Transverse colon (tissue), 4 donors: ENCODE data around the gene ARL15.

ENCODE experiments used
- EP300 ChIP-seq: sonication (generic); formaldehyde crosslinking; IDR thresholded peaks from one replicate; pipeline ENCODE4 v1.6.1; 2017; ENCODE audit warnings: antibody characterized with exemption, low read depth
- POLR2A ChIP-seq: fragments of 450-650 bp; IDR thresholded peaks from one replicate; pipeline ENCODE4 v1.6.1; 2016; ENCODE audit warnings: antibody characterized with exemption, mild to moderate bottlenecking, moderate library complexity
- POLR2AphosphoS5 ChIP-seq, 3 donors: sonication (generic); formaldehyde crosslinking; IDR thresholded peaks; one replicate each; pipeline ENCODE4 v1.6.1; 2016; ENCODE audit warnings: antibody characterized with exemption in 3 of 3
- TF ChIP-seq, protein P1 (sequence below), 5 experiments: fragments of 200-600 bp in 3 of 5; fragments of 450-650 bp in 2 of 5; sonication (generic) in 3 of 5; IDR thresholded peaks; 1 replicate in 2 of 5; 2 replicates in 3 of 5; pipeline ENCODE4 v1.5.1; 2016 to 2017; ENCODE audit warnings: antibody characterized with exemption in 5 of 5, inconsistent platforms in 3 of 5, mild to moderate bottlenecking in 2 of 5, moderate library complexity in 1 of 5

DNA sequence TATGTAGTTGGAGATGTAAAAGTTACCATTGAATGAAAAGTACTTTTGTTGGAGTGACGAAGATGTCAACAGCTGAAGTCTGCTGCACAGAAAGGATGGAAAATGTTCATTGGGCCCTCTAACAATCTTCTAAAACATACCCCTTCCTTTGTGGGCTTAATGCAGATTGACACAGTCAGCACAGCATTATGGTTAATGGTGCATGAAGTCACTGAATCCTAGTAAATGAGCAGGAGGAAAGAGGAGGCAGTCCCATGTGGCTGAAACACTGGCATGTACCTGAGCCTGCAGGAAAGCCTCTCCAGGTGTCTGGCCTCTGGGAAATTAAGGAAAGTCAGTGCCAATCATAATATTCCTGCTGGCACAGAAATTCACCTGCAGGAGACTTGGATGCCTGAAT lies 153.8 kb downstream of the ARL15 start:
- TF ChIP-seq, protein P1, sequence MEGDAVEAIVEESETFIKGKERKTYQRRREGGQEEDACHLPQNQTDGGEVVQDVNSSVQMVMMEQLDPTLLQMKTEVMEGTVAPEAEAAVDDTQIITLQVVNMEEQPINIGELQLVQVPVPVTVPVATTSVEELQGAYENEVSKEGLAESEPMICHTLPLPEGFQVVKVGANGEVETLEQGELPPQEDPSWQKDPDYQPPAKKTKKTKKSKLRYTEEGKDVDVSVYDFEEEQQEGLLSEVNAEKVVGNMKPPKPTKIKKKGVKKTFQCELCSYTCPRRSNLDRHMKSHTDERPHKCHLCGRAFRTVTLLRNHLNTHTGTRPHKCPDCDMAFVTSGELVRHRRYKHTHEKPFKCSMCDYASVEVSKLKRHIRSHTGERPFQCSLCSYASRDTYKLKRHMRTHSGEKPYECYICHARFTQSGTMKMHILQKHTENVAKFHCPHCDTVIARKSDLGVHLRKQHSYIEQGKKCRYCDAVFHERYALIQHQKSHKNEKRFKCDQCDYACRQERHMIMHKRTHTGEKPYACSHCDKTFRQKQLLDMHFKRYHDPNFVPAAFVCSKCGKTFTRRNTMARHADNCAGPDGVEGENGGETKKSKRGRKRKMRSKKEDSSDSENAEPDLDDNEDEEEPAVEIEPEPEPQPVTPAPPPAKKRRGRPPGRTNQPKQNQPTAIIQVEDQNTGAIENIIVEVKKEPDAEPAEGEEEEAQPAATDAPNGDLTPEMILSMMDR (IDR thresholded peaks at IDR 0.05): no peak
- TF ChIP-seq POLR2A (no peak), POLR2AphosphoS5 (IDR thresholded peaks at IDR 0.05) (no peak), EP300 (no peak)
